Fibroblast of pulmonary artery (primary cell): ENCODE measurements around the gene NUDT22.

Experiments used
- DNase-seq: peaks from one replicate; pipeline ENCODE4 v3.0.0-alpha.2; 2010; ENCODE audit warnings: low read depth
- H3K4me3 ChIP-seq: replicated peaks from 2 replicates; pipeline ENCODE4 v1.5.1; 2011; ENCODE audit warnings: low read depth, mild to moderate bottlenecking, control low read depth, low read length, moderate library complexity
- TF ChIP-seq, protein P1 (sequence below): IDR thresholded peaks from 2 replicates; pipeline ENCODE4 v1.5.1; 2011; ENCODE audit warnings: mild to moderate bottlenecking, control low read depth, low read length, inconsistent platforms; ENCODE audit errors: missing control alignments

Gene NUDT22

GRCh38 chr11:64239662-64240434 lies 13.8 kb downstream of the NUDT22 start:
- H3K4me3 ChIP-seq, result peak overlapping the region; percentile 84
- TF ChIP-seq, protein P1, sequence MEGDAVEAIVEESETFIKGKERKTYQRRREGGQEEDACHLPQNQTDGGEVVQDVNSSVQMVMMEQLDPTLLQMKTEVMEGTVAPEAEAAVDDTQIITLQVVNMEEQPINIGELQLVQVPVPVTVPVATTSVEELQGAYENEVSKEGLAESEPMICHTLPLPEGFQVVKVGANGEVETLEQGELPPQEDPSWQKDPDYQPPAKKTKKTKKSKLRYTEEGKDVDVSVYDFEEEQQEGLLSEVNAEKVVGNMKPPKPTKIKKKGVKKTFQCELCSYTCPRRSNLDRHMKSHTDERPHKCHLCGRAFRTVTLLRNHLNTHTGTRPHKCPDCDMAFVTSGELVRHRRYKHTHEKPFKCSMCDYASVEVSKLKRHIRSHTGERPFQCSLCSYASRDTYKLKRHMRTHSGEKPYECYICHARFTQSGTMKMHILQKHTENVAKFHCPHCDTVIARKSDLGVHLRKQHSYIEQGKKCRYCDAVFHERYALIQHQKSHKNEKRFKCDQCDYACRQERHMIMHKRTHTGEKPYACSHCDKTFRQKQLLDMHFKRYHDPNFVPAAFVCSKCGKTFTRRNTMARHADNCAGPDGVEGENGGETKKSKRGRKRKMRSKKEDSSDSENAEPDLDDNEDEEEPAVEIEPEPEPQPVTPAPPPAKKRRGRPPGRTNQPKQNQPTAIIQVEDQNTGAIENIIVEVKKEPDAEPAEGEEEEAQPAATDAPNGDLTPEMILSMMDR, result no peak
- DNase-seq, result no peak

DNA sequence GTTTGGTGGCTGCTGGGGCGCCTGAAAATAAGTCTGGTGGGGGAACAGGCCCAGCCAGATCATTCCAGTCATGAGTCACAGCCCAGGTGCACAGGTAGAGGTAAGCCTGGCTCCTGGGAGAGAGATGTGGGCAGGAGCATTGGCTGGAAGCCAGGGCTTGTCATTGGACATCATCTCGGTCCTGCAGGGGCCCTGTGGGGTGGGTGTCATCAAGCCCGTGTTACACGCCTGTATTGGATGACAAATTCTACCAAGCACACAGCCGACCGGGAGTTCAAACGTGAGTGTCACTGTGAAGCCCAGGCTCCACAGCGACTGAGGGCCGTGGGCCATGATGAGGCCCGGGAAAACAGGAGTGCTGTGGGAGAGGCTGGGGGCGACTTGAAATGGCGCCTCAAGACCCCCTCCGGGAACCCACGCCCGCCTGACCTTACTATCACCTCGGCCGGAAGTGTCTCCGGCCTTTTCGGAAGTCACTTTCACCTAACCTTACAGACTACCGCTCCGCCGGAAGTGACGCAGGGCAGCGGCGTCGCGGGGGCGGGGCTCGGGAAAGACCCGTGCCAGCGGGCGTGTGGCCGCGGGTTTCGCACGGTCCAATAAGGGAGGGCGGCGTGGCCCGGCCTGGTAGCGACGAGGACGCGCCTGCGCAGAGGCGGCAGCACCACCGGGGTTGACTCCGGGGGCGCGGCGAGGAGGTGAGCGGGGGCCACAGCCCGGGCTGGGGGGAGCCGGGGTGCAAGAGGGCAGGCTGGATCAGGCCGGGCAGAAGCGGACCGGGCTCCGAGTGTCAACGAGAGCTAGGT lies 14.6 kb downstream of the NUDT22 start, which contains the start of gene FKBP2:
Gene FKBP2 (plus strand): TSS at position 661 of the 806 bp plus-strand sequence. CDS start 1,293 bp downstream, outside the sequence.
- peak; percentile 97 for DNase-seq
- TF ChIP-seq, protein P1, result no peak
- peak within 1 kb of the TSS; percentile 84 for H3K4me3 ChIP-seq

- H3K4me3 ChIP-seq, result peak overlapping the region; percentile 84
- TF ChIP-seq, protein P1, result no peak
- DNase-seq, result peak; percentile 100
These were observed 15.1 kb downstream of the NUDT22 start for GRCh38 chr11:64241241-64241490.

- DNase-seq, result no peak
- peak overlapping the region; percentile 84 for H3K4me3 ChIP-seq
- TF ChIP-seq, protein P1, result no peak
These were observed 15.7 kb downstream of the NUDT22 start for GRCh38 chr11:64241491-64242374.

- TF ChIP-seq, protein P1, result no peak
- no peak for DNase-seq
- H3K4me3 ChIP-seq, result no peak overlapping the region
These were observed 17.3 kb downstream of the NUDT22 start for GRCh38 chr11:64243236-64243854.

DNA sequence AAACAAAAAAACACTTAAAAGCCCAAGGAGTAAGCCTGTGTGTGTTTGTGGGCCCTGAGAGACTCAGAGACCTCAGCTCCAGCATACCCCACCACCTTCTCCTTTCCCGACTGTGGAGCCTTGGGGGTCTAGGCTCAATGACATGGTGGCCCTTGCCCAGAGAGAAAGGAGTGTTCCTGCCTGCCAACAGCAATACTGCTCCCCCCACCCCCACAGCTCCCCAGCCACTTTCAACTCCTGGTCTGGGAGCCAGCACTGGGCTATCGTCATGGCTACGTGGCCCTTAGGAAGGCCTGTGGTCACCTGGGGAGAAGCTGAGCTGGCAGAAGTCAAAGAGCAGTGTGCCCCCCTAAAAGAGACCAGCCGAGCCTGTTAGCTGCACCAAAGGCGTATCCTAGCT lies 18.0 kb downstream of the NUDT22 start:
- DNase-seq, result no peak
- TF ChIP-seq, protein P1, result no peak
- H3K4me3 ChIP-seq, result no peak overlapping the region
